Activated gamma-delta T cell treated with Interleukin-2 at 50 U/mL for 16 hours (primary cell): ENCODE data around the gene MAGI3.
"Not testable (repeated sequence)": the region's sequence is repeated elsewhere in the genome, so short reads cannot be mapped to it uniquely, and the experiment has no call there.

ENCODE experiments used
- DNase-seq: peaks from one replicate; pipeline ENCODE4 v3.0.0-alpha.2; 2020

MAGI3 gene

DNA sequence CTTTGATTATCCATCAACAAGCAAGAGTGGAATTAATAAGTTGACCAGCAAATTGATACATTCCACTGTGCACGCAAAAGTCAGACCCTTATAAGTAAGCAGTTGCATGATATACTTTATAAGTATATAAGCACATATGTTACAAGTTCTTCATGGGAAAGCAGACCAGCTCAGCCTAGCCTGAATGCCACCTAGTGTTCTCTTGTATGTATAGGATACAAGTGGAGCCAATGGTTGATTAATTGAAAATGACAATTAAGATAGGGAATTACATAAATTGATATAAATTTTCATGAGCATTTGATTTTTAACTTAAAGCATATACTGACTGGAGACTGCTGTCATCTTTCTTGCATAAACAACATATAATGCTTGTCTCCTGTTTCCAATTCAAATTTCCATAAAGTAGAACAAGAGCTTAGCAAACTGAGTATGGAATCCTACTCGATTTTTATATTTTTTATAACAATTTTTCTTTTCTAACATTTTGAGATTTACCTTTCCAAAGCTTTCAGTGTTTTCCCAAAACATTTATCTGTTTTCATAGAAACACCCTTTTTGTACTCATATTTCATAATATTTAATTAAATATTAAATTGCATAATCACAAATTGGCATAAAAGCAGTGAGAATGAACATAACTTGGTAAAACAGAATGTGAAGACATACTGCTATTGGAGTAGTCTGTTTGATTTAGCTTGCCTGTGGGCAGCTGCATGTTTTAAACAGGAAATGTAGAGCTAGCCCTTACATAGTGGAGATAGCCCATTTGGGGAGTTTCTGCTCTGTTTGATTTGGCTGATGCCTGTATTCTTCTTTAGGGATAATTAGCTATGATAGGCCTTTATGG is 62.8 kb downstream of the MAGI3 start:
- DNase-seq: no peak

DNA sequence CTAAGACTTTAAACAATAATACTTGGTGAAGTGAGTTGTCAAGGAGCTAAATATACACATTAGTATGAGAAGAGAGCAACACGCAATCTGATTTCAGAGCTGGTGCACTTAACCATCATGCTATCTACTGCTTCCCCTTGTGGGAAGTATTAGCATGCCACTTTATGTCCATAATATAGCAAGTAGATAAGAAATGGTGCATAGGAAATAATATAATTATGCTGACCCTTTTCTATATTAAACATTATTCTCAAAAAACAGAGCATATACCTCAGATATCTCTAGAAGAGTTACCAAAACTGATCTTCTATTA is 63.4 kb downstream of the MAGI3 start:
- DNase-seq: no peak

DNA sequence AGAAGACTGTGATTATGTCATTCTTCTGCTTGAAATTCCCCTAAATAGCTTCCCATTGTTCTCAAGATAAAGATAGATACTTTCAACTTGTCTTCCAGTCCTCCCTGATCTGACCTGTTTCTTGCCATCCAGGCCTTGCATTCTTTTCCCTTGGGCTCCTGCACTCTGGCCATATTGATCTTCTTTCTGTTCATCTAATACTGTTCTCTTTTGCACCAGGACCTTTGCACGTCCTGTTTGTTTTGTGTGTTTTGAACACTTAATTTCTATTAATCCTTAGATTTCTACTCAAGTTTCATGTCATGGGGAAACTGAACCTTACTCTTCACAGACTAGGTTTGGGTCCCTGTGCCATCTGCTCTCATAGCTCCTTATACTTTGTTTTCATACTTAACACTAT is 65.1 kb downstream of the MAGI3 start:
- no peak for DNase-seq

DNA sequence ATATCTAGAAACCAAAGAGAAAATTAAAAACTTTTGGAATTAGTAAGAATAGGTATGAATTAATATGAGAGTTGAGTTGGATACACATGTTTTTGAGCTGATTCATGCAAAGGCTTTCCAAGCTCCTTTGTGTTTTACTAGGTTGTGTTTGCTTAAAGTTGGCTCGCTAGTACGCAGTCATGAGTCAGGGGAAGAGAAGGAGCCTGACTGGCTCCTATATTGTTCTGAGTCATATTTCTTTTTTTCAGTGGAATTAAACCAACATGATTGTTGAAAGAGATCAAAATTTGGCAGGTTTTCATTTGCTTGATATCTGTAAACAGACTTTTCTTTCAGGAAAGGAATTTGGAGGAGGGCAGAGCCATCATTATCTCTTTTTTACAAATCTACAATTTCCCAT is 66.7 kb downstream of the MAGI3 start:
- no peak for DNase-seq

DNA sequence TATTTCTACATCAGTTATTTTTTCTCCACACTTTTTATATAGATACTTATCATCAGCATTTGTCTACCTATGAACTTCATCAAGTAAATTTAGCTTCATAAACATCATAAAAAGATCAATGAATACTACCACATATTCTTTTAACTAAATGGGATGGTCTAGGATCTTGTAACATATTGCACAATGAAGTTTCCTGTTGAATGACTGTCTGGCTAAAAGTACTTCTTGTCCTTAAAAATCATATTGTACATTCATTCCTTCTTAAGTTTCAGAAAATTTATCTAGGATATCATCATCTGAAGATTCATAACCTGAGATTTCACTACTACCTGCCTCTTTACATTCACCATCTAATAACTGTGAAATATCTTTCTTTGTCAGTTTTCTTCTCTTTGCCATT is 69.0 kb downstream of the MAGI3 start:
- no peak for DNase-seq

DNA sequence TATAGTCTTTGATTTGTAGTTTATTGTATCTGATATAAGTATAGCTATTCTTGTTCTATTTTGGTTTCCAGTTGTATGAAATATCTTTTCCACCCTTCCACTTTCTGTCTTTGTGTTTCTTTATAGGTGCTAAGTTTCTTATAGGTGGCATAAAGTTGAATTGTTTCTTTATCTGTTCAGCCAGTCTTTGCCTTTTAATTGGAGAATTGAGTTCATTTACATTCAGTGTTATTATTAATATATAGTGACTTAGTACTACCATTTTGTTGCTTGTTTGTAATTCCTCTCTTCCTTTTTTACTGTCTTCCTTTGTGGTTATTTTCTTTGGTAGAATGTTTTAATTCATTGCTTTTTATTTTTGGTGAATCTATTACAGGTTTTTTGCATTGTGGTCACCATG is 77.7 kb downstream of the MAGI3 start:
- no peak for DNase-seq

DNA sequence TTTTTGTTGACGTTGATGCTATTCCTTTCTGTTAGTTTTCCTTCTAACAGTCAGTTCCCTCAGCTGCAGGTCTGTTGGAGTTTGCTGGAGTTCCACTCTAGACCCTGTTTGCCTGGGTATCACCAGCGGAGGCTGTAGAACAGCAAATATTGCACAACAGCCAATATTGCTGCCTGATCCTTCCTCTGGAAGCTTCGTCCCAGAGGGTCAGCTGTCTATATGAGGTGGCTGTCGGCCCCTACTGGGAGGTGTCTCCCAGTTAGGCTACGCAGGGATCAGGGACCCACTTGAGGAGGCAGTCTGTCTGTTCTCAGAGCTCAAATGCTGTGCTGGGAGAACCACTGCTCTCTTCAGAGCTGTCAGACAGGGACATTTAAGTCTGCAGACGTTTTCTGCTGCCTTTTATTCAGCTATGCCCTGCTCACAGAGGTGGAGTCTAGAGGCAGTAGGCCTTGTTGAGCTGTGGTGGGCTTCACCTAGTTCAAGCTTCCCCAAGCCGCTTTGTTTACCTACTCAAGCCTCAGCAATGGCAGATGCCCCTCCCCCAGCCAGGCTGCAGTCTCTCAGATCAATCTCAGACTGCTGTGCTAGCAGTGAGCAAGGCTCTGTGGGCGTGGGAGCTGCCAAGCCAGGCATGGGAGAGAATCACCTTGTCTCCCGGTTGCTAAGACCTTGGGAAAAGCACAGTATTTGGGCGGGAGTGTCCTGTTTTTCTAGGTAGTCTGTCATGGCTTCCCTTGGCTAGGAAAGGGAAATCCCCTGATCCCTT is 88.3 kb downstream of the MAGI3 start:
- DNase-seq: not testable (repeated sequence)

DNA sequence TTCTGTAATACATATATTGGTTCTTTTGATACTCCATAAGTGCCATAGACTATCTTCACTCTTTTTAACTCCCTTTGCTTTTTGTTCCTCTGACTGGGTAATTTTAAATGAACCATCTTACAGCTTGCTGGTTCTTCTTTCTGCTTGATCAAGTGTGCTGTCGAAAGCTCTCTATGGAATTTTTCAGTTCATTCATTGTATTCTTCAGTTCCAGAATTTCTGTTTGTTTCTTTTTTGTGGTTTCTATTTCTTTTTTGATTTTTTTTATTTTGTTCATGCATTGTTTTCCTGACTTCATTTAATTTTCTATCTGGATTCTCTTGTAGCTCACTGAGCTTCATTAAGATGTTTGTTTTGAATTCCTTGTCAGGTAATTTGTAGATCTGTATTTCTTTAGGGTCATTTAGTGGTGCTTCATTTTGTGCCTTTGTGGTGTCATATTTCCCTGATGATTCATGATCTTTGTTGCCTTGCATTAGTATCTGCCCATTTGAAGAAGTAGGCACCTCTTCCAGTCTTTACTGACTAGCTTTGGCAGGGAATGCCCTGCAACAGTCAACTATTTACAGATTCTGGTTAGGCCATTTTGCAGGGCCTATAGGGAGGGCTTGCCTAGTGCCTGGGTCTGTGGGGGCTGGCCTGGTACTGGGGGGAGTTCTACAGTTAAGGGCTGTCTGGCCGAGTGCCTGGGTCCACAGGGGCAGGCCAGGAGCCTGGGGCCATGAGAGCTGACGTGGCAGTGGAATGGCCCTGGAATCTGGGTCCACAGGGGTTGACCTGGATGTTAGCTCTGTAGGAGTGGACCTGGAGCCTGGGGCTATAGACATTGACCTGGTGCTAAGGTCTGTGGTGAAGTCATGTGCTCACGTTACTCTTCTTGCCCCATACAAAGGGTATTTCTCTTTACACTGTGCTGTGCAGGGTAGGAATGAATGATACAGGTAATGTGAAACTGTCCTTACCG is 89.7 kb downstream of the MAGI3 start:
- no peak for DNase-seq

DNA sequence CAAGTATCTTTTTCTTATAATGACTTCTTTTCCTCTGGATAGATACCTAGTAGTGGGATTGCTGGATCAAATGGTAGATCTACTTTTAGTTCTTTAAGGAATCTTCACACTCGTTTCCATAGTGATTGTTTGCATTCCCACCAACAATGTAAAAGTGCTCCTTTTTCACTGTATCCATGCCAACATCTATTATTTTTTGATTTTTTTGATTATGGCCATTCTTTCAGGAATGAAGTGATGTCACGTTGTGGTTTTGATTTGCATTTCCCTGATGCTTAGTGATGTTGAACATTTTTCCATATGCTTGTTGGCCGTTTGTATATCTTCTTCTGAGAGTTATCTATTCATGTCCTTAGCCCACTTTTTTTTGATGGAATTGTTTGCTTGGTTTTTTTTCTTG is 94.8 kb downstream of the MAGI3 start:
- DNase-seq: not testable (repeated sequence)

DNA sequence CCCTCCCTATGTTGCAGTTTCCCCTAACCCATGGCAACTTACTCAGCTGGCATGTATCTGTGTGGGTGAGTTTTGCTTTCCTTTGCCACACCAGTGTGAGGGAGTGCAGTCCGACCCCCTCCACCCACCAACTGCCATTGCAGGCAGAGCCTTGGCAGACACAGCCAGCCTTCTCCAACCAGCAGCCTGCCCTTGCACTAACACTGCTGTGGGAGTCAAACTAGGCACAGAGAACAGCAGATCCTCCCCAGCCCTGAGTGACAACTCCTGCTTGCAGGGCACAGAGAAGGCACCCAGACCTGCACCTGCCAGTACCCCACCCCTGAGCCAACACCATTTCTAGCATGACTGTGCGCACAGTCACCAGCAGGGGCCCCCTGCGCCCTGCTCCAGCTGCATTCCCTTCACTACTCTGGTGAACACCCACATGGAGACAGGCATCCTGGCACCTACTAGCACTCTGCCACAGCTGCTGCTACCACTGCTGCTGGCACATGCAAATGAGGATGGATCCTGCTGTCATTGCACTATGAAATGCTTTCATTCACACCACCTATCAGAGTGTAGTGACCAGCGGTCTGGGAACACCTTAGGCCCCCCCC is 98.4 kb downstream of the MAGI3 start:
- no peak for DNase-seq

DNA sequence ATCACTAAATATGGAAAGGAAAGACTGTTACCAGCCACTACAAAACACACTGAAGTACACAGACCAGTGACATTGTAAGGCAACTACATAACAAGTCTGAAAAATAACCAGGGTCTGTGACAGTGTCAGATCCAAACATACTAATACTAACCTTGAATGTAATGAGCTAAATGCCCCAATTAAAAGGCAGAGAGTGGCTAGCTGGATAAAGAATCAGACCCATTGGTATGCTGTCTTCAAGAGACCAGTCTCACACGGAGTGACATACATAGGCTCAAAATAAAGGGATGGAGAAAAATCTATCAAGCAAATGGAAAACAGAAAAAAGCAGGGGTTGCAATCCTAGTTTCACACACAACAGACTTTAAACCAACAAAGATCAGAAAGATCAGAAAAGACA is 100.1 kb downstream of the MAGI3 start:
- DNase-seq: no peak

DNA sequence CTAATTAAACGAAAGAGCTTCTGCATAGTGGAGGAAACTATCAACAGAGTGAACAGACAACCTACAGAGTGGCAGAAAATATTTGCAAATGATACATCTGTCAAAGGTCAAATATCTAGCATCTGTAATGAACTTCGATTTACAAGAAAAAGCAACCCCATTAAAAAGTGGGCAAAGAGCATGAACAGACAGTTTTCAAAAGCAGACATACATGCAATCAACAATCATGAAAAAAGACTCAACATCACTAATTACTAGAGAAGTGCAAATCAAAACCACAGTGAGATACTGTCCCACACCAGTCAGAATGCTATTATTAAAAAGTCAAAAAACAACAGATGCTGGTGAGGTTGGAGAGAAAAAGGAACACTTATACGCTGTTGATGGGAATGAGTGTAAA is 103.2 kb downstream of the MAGI3 start:
- DNase-seq: no peak

DNA sequence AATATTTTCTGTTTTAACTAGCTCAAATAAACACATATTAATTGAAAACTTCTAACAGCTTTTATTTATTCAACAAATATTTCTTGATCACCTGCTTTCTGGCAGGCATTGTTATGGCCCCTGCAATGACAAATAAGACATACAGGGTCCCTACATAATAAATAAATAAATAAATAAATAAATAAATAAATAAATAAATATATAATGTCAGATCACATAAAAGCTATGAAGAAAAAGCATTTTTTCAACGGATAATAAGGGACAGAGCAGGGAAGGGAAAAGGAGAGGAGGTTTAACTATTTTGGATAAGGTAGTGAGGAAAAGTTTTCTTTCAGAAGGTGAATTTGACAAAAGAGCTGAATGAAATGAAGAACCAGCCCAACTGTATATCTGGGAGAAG is 115.0 kb downstream of the MAGI3 start:
- DNase-seq: no peak

DNA sequence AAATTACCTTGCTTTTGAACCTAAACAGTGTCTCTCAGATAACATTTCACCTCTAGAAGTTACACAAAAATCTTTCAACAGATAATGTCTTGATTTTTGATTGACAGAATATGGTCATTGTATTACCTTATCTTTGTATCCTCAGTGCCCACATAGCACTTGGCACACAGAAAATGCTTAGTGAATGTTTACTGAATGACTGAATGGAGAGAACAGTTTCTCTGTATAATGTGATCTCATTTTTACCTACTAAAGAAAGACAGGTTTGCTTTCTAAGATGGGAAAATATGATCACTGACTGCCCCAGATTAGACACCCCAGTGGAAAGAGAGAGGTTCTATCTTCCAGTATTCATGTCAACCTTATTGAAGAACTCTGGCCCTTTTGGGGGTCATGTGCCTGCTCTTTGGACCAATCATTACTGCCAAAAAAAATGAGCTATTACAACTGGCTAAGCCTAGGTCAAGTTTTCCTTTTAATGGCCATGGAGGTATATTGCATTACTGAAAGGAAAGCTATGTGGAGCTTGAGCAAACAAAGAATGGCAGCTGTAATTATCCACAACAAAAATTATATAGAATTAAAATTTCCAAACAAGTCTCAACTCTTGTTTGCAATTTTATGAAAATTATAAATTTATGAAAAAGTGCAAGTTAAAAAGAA is 117.4 kb downstream of the MAGI3 start:
- DNase-seq: no peak

DNA sequence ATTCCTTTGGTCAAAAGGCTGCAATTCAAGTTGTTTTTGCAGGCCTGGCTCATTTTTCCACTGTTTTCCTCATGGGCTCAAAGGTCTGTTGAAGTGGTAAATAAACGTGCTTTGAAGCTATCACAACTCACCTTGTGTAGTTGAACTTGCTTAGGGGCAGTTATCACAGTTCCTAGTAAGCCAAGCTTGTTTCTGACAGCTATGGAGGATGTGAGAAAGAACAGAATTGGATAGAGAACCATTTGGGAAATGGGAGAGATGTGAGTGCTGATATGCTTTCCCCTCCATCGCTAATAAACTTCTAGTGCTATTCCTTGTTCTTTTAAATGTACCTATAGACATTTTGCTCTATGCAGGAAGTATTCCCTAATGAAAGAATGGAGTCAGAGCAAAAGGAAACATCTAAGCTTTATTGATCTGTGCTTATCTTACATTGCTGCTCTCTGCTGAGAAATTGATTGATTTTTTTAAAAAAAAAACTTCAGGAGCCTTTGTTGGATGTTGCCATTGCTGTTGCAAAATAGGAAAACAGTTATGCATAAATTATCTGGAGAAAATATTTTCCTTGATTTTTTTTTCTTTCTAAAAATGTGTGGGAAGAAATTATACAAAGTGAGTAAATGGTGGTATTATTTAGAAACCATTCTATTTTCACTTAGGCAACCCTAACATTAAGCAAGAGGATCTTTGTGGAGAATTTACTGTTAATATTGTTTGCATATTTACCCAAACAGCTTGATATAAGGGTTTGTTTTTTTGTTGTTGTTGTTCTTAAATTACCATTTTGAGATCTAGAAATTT is 118.2 kb downstream of the MAGI3 start:
- no peak for DNase-seq

DNA sequence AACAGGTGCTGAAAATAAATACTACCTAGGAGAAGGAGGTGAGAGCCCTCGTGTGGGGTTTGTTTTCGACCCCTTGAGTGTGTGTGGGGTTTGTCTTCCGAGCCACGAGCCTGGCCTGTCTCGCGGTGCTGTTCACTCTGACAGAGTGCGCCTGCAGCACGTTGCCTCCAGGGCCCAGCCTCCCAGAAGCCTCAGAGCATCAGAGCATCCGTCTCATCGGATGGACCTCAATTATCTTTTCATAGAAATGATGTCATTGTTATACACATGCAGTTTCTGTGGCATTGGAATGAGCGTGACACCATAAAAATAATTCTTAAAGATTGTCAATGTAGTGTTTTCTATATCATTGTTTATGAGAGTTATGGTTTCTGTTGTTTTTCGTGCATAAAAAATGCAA is 119.5 kb downstream of the MAGI3 start:
- not testable (repeated sequence) for DNase-seq

DNA sequence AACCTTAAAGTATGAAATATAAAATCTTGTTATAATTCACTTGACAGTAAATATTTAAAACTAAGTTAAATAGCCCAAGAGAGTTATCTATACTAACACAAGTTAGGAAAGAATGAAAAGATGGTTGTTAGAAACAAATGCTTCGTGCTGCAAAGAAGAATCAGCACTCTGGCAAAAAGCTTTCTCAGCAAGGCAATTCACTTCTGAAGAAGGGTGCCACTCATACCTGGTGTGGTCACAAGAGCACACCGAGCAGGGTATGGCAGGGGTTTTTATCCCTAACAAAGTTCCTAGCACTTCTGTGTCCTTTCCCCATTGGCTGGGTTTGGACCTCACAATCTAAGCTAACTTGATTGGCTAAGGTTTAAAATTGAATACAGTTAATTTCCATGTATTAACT is 121.0 kb downstream of the MAGI3 start:
- no peak for DNase-seq

DNA sequence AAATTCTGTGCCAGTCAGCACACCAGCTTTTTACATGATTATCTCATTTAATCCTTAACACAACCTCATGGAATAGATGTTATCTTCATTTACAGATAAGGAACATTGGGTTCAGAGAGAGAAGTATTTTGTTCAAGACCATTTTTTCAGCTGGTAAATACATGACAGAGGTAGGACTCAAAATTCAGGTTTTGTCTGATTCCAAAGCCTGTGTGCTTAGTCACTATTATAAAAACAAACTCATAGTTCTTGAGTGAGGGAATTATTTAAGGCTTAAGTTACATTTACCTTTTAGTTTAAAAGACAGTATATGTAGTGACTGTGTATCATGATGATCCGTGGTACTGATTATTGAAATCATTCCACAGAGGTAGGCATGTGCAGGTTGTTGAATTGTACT is 125.2 kb downstream of the MAGI3 start:
- DNase-seq: no peak

DNA sequence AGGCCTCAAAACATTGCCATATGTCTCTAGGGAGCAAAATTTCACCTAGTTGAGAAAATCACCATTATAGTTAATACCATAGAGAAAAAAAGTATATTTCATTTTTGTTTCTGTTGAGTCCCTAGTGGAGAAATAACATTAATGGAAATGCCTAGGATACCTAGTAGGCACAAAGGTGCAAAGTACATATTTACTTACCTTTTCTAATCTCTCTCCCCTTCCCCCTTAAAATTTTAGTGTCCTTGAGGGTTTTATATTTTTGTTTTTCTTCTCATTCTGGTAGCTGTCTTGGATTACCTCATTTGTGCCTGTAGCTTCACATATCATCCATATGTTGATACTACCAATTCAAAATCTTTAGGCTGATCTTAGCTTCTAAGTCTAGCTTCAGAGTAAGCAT is 127.0 kb downstream of the MAGI3 start:
- no peak for DNase-seq

DNA sequence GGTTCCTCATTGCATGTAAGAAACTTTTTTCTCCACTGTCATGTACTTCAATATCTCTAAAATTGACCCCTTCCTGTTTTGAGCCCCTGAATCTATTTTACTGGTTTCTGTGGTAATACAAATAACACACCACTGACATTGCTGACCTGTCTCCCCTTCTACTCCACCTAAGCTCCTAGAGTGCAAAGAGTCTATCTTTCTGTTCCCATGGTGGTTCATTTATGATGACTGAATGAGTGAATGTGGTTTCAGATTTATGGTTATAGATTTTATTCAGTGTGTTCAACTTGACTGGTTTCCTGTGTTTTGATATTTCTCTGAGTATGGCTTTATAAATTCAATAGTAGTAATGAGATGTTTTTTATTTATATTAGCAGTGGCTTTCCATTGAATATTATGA is 127.7 kb downstream of the MAGI3 start:
- DNase-seq: no peak

DNA sequence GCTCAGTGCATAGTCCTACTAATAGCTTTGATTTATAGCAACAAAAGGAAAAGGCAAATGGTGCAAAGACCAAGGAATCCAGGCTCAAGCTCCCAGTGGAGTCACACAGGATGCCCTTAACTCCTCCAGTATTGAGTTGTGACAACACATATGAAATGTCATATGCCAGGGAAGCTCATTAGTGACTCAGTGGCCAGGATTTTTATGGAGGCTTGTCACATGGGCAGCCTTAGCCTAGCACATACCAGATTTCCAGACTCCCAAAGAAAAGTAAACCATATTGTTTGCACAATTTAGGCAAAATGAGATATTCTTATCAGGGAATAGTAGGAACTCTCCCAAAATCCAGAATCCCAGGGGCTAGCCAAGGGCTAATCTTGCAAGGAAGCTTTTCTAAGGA is 129.2 kb downstream of the MAGI3 start:
- DNase-seq: no peak

DNA sequence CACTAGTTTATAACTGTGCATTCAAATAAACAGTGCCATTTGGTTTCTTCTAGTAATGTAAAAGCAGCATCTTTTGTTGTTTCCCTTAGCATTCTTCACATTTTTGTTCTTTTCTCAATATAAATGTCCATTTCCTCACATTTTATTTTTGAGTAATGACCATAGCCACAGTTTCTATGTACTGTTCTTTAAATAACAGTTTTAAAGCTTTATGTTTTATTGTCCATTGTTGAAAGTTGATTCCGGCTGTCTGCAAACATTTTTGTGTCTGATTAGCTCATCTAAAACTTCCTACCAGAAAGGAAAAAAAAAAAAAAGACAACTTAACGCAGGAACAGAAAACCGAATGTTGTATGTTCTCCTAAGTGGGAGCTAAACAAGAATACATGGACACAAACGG is 139.7 kb downstream of the MAGI3 start:
- no peak for DNase-seq
